Upper lobe of left lung (tissue), 4 donors: ENCODE data around the gene IQGAP1.

Source experiments
- EP300 ChIP-seq, 4 donors: sonication (generic); formaldehyde crosslinking; IDR thresholded peaks; one replicate each; pipeline ENCODE4 v1.5.1; 2017; ENCODE audit warnings: antibody characterized with exemption in 4 of 4, control low read depth in 2 of 4
- POLR2A ChIP-seq, 4 donors: fragments of 450-650 bp; IDR thresholded peaks; one replicate each; pipeline ENCODE4 v1.5.1; 2016 to 2017; ENCODE audit warnings: antibody characterized with exemption in 4 of 4, mild to moderate bottlenecking in 2 of 4
- TF ChIP-seq, protein P1 (sequence below), 6 experiments: fragments of 450-650 bp in 4 of 6; fragments of 200-600 bp in 2 of 6; sonication (generic) in 2 of 6; IDR thresholded peaks; one replicate each; pipeline ENCODE4 v1.5.1; 2016 to 2019; ENCODE audit warnings: antibody characterized with exemption in 6 of 6

DNA sequence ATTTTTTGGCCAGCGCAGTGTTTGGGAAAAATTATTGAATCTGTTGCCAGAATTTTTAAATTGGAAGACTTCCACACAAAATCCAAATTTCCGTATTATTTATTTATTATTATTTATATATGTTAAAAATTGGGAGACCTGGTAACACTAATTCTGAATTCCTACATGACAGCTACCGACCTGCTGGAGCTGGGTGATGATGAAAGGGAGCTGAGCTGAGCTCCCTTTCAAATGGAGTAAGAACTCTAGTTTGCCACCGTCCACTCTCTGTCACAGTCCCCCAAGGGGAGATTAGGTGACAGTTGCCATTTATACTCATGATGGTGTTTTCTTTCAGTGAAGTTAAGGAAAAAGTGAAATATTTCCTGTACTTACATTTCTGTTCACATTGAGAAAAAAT lies 143.1 kb downstream of the IQGAP1 start:
- TF ChIP-seq, protein P1, sequence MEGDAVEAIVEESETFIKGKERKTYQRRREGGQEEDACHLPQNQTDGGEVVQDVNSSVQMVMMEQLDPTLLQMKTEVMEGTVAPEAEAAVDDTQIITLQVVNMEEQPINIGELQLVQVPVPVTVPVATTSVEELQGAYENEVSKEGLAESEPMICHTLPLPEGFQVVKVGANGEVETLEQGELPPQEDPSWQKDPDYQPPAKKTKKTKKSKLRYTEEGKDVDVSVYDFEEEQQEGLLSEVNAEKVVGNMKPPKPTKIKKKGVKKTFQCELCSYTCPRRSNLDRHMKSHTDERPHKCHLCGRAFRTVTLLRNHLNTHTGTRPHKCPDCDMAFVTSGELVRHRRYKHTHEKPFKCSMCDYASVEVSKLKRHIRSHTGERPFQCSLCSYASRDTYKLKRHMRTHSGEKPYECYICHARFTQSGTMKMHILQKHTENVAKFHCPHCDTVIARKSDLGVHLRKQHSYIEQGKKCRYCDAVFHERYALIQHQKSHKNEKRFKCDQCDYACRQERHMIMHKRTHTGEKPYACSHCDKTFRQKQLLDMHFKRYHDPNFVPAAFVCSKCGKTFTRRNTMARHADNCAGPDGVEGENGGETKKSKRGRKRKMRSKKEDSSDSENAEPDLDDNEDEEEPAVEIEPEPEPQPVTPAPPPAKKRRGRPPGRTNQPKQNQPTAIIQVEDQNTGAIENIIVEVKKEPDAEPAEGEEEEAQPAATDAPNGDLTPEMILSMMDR (IDR thresholded peaks at IDR 0.05), result no peak
- TF ChIP-seq POLR2A (IDR thresholded peaks at IDR 0.05) (no peak), EP300 (IDR thresholded peaks at IDR 0.05) (no peak)
